ENCODE results near the gene CTRB1. TPM values are rescaled to one million over a fixed set of nuclear protein-coding genes. Genes with fewer than 3 reads are reported as not detected.
A peak's percentile ranks its signal among the peaks of the same experiment; 100 is the strongest.

CTRB1 gene
- total and polyA plus RNA-seq, 2 of the 13 experiments (the other 11 are each of a cell fraction or from before 2014, with no cell fraction given) = not detected

DNA sequence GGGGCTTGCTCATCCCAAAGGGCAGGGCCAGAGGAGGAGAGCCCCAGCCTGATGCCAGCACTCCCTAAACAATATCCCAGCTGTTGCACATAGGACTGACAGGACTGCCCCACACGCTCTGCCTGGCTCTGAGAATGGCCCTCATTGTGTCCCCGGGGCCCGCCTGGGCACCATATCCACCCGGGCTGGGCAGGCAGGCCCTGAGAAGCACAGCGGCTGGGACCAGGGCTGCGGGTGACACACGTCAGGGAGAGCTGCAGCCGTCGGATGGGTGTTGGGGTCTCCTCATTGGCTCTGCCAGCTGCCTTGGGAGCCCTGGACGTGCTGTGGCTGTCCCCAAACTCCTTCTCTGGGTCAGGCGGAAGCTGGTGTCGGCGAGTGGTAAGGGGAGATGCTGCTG, 28.5 kb downstream of the CTRB1 start (continued):
- TF ChIP-seq EZH2 (conservative IDR thresholded peaks at IDR 0.05; ENCODE audit: low read depth, low read length) (no peak), PTBP1 (IDR thresholded peaks at IDR 0.05; ENCODE audit: low read depth, low read length, poor library complexity, severe bottlenecking) (peak; percentile 49), PAX8 (CRISPR knock-in tag; IDR thresholded peaks at IDR 0.05; ENCODE audit: borderline replicate concordance) (no peak), CREB1 (IDR thresholded peaks at IDR 0.05) (no peak), CREB1 (CRISPR knock-in tag; IDR thresholded peaks at IDR 0.05) (no peak), ARNTL (CRISPR knock-in tag; IDR thresholded peaks at IDR 0.05) (no peak), SIX1 (CRISPR knock-in tag; IDR thresholded peaks at IDR 0.05; ENCODE audit: borderline replicate concordance) (no peak), ZFP41 (CRISPR knock-in tag; IDR thresholded peaks at IDR 0.05; ENCODE audit: borderline replicate concordance) (no peak), NFIC (IDR thresholded peaks at IDR 0.05; ENCODE audit: low read length) (no peak), SALL2 (CRISPR knock-in tag; IDR thresholded peaks at IDR 0.05) (no peak), ZNF124 (CRISPR knock-in tag; IDR thresholded peaks at IDR 0.05) (no peak), SPEN (CRISPR knock-in tag; IDR thresholded peaks at IDR 0.05; ENCODE audit: low read depth) (no peak), ZNF644 (CRISPR knock-in tag; IDR thresholded peaks at IDR 0.05; ENCODE audit: low read depth) (no peak), PRPF4 (IDR thresholded peaks at IDR 0.05; ENCODE audit: low read depth, low read length, poor library complexity, severe bottlenecking) (peak; percentile 81), MED8 (CRISPR knock-in tag; IDR thresholded peaks at IDR 0.05; ENCODE audit: insufficient replicate concordance) (no peak), XRCC5 (optimal IDR thresholded peaks at IDR 0.05; ENCODE audit: low read length) (no peak), TMF1 (CRISPR knock-in tag; IDR thresholded peaks at IDR 0.05; ENCODE audit: low read depth) (peak; percentile 36; the same call in 1 of the 2 replicates), ZNF256 (CRISPR knock-in tag; conservative IDR thresholded peaks at IDR 0.05) (no peak), RBFOX2 (IDR thresholded peaks at IDR 0.05; ENCODE audit: low read depth, low read length) (peak; percentile 55; the same call in 1 of the 2 replicates)
- TF ChIP-seq, protein P1, sequence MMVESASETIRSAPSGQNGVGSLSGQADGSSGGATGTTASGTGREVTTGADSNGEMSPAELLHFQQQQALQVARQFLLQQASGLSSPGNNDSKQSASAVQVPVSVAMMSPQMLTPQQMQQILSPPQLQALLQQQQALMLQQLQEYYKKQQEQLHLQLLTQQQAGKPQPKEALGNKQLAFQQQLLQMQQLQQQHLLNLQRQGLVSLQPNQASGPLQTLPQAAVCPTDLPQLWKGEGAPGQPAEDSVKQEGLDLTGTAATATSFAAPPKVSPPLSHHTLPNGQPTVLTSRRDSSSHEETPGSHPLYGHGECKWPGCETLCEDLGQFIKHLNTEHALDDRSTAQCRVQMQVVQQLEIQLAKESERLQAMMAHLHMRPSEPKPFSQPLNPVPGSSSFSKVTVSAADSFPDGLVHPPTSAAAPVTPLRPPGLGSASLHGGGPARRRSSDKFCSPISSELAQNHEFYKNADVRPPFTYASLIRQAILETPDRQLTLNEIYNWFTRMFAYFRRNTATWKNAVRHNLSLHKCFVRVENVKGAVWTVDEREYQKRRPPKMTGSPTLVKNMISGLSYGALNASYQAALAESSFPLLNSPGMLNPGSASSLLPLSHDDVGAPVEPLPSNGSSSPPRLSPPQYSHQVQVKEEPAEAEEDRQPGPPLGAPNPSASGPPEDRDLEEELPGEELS (CRISPR knock-in tag; IDR thresholded peaks at IDR 0.05) = no peak
- TF ChIP-seq, protein P2, sequence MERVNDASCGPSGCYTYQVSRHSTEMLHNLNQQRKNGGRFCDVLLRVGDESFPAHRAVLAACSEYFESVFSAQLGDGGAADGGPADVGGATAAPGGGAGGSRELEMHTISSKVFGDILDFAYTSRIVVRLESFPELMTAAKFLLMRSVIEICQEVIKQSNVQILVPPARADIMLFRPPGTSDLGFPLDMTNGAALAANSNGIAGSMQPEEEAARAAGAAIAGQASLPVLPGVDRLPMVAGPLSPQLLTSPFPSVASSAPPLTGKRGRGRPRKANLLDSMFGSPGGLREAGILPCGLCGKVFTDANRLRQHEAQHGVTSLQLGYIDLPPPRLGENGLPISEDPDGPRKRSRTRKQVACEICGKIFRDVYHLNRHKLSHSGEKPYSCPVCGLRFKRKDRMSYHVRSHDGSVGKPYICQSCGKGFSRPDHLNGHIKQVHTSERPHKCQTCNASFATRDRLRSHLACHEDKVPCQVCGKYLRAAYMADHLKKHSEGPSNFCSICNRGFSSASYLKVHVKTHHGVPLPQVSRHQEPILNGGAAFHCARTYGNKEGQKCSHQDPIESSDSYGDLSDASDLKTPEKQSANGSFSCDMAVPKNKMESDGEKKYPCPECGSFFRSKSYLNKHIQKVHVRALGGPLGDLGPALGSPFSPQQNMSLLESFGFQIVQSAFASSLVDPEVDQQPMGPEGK (CRISPR knock-in tag; IDR thresholded peaks at IDR 0.05) = no peak
- TF ChIP-seq, protein P3, sequence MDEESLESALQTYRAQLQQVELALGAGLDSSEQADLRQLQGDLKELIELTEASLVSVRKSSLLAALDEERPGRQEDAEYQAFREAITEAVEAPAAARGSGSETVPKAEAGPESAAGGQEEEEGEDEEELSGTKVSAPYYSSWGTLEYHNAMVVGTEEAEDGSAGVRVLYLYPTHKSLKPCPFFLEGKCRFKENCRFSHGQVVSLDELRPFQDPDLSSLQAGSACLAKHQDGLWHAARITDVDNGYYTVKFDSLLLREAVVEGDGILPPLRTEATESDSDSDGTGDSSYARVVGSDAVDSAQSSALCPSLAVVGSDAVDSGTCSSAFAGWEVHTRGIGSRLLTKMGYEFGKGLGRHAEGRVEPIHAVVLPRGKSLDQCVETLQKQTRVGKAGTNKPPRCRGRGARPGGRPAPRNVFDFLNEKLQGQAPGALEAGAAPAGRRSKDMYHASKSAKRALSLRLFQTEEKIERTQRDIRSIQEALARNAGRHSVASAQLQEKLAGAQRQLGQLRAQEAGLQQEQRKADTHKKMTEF (CRISPR knock-in tag; IDR thresholded peaks at IDR 0.05) = no peak
- TF ChIP-seq, protein P4, sequence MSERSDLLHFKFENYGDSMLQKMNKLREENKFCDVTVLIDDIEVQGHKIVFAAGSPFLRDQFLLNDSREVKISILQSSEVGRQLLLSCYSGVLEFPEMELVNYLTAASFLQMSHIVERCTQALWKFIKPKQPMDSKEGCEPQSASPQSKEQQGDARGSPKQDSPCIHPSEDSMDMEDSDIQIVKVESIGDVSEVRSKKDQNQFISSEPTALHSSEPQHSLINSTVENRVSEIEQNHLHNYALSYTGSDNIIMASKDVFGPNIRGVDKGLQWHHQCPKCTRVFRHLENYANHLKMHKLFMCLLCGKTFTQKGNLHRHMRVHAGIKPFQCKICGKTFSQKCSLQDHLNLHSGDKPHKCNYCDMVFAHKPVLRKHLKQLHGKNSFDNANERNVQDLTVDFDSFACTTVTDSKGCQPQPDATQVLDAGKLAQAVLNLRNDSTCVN (CRISPR knock-in tag; IDR thresholded peaks at IDR 0.05; ENCODE audit: borderline replicate concordance) = no peak
- TF ChIP-seq, protein P5, sequence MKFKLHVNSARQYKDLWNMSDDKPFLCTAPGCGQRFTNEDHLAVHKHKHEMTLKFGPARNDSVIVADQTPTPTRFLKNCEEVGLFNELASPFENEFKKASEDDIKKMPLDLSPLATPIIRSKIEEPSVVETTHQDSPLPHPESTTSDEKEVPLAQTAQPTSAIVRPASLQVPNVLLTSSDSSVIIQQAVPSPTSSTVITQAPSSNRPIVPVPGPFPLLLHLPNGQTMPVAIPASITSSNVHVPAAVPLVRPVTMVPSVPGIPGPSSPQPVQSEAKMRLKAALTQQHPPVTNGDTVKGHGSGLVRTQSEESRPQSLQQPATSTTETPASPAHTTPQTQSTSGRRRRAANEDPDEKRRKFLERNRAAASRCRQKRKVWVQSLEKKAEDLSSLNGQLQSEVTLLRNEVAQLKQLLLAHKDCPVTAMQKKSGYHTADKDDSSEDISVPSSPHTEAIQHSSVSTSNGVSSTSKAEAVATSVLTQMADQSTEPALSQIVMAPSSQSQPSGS (CRISPR knock-in tag; IDR thresholded peaks at IDR 0.05) = no peak
